ENCODE measurements around the gene KIF3A. TPM values are rescaled to one million over a fixed set of nuclear protein-coding genes. Genes with fewer than 3 reads are reported as not detected.

Gene KIF3A
- total RNA-seq, 1 experiment from 2014 or later: 15.2 TPM

- Histone ChIP-seq H3K27ac (no peak overlapping the region), H2AFZ (no peak overlapping the region), H3K36me3 (ENCODE audit: low read depth) (no peaks in the 10 kb centered on the region), H3K4me3 (no peak overlapping the region), H4K20me1 (ENCODE audit: insufficient read depth) (peaks cover 3% of the 10 kb centered on the region; the same call in 1 of the 2 replicates), H3K9me3 (ENCODE audit: insufficient read depth, low read depth) (no peaks in the 10 kb centered on the region), H3K9me2 (ENCODE audit: insufficient read depth) (no peaks in the 10 kb centered on the region), H3K27me3 (ENCODE audit: insufficient read depth, low read depth) (no peaks in the 10 kb centered on the region), H3K4me1 (replicated peaks; ENCODE audit: insufficient read depth) (peaks cover 20% of the 10 kb centered on the region), H3F3A (ENCODE audit: insufficient read depth, low read depth) (no peaks in the 10 kb centered on the region; the same call in 1 of the 2 replicates), H3K4me2 (no peak overlapping the region), H3K79me2 (ENCODE audit: low read depth) (peaks cover 25% of the 10 kb centered on the region)
- ChIA-PET POLR2A (ENCODE audit: unreplicated experiment) (no interaction called here), CTCF (no interaction called here)
- no TSS peak for BruUV-seq (replicated peaks)
- intact Hi-C loops (cut with micrococcal nuclease; ENCODE audit: unreplicated experiment): loop anchor here (10.0 kb wide), 1 partner anchor 354 kb away; no protein-coding TSS in a partner anchor
- TF ChIP-seq EZH2 (IDR thresholded peaks at IDR 0.05; ENCODE audit: low read depth): no peak
- no peak for DNase-seq
Measured at GRCh38 chr5:132739232-132739631, 1.9 kb upstream of the KIF3A start.

- no peaks in the 10 kb centered on the region for H3K9me2 ChIP-seq (ENCODE audit: insufficient read depth)
- POLR2A ChIA-PET (ENCODE audit: unreplicated experiment): interaction anchor here (0.6 to 0.7 kb wide), 3 partner anchors 37 to 941 kb away, joined by 3 to 4 read pairs (median 3); partner anchors contain the start of gene FNIP1
- no peak for DNase-seq
- TF ChIP-seq, protein P1, sequence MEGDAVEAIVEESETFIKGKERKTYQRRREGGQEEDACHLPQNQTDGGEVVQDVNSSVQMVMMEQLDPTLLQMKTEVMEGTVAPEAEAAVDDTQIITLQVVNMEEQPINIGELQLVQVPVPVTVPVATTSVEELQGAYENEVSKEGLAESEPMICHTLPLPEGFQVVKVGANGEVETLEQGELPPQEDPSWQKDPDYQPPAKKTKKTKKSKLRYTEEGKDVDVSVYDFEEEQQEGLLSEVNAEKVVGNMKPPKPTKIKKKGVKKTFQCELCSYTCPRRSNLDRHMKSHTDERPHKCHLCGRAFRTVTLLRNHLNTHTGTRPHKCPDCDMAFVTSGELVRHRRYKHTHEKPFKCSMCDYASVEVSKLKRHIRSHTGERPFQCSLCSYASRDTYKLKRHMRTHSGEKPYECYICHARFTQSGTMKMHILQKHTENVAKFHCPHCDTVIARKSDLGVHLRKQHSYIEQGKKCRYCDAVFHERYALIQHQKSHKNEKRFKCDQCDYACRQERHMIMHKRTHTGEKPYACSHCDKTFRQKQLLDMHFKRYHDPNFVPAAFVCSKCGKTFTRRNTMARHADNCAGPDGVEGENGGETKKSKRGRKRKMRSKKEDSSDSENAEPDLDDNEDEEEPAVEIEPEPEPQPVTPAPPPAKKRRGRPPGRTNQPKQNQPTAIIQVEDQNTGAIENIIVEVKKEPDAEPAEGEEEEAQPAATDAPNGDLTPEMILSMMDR (conservative IDR thresholded peaks at IDR 0.05): no peak
- no peak for TF ChIP-seq EZH2 (IDR thresholded peaks at IDR 0.05; ENCODE audit: low read depth)
- H3K4me2 ChIP-seq: peak overlapping the region; percentile 98
- BruUV-seq (replicated peaks): no TSS peak
- H4K20me1 ChIP-seq (ENCODE audit: insufficient read depth): peaks cover 3% of the 10 kb centered on the region; the same call in 1 of the 2 replicates
- no peak overlapping the region for H3K27ac ChIP-seq
- H3K4me1 ChIP-seq (replicated peaks; ENCODE audit: insufficient read depth): peaks cover 20% of the 10 kb centered on the region
- H3F3A ChIP-seq (ENCODE audit: insufficient read depth, low read depth): no peaks in the 10 kb centered on the region; the same call in 1 of the 2 replicates
- intact Hi-C loops (cut with micrococcal nuclease; ENCODE audit: unreplicated experiment): loop anchor here (10.0 kb wide), 1 partner anchor 353 kb away; no protein-coding TSS in a partner anchor
- H3K79me2 ChIP-seq (ENCODE audit: low read depth): peaks cover 31% of the 10 kb centered on the region
- H3K9me3 ChIP-seq (ENCODE audit: insufficient read depth, low read depth): no peaks in the 10 kb centered on the region
- no peaks in the 10 kb centered on the region for H3K36me3 ChIP-seq (ENCODE audit: low read depth)
- H3K4me3 ChIP-seq: peak overlapping the region; percentile 91
- CTCF ChIA-PET: no interaction called here
- no peaks in the 10 kb centered on the region for H3K27me3 ChIP-seq (ENCODE audit: insufficient read depth, low read depth)
- H2AFZ ChIP-seq: peak overlapping the region; percentile 99
Measured at GRCh38 chr5:132737982-132738681, 786 bp upstream of the KIF3A start.

DNA sequence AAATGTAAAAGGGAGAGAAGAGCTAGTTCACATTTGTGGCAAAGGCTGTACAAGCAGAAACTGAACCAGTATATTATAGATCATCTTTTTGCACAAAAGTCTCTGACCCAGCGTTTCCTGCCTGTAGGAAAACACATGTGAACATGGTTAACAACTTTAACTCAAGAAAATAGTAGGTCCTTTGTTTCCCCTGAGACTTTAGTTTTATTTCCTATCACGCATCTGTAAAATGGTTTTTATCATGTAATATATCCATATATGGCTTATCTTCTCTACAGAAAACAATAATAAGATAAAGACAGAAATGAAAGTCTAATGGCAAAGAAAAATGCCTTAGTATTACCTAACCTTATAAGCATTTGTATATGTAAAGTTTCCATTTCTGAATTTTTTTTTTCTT is 2.7 kb downstream of the KIF3A start:
- Histone ChIP-seq H3K4me3 (no peak overlapping the region), H3K36me3 (ENCODE audit: low read depth) (no peaks in the 10 kb centered on the region), H3K27me3 (ENCODE audit: insufficient read depth, low read depth) (no peaks in the 10 kb centered on the region), H4K20me1 (ENCODE audit: insufficient read depth) (peaks cover 3% of the 10 kb centered on the region; the same call in 1 of the 2 replicates), H3K9me3 (ENCODE audit: insufficient read depth, low read depth) (no peaks in the 10 kb centered on the region), H3F3A (ENCODE audit: insufficient read depth, low read depth) (no peaks in the 10 kb centered on the region; the same call in 1 of the 2 replicates), H3K4me2 (no peak overlapping the region), H3K9me2 (ENCODE audit: insufficient read depth) (no peaks in the 10 kb centered on the region), H3K4me1 (replicated peaks; ENCODE audit: insufficient read depth) (peaks cover 20% of the 10 kb centered on the region), H2AFZ (no peak overlapping the region), H3K27ac (no peak overlapping the region), H3K79me2 (ENCODE audit: low read depth) (peaks cover 31% of the 10 kb centered on the region)
- no TSS peak for BruUV-seq (replicated peaks)
- no peak for DNase-seq
- TF ChIP-seq EZH2 (IDR thresholded peaks at IDR 0.05; ENCODE audit: low read depth): no peak
- TF ChIP-seq, protein P1 (conservative IDR thresholded peaks at IDR 0.05): no peak
- intact Hi-C loops (cut with micrococcal nuclease; ENCODE audit: unreplicated experiment): loop anchor here (10.0 kb wide), 1 partner anchor 350 kb away; no protein-coding TSS in a partner anchor
- CTCF ChIA-PET: no interaction called here
- POLR2A ChIA-PET (ENCODE audit: unreplicated experiment): interaction anchor here (0.6 kb wide), 1 partner anchor 446 kb away, joined by 3 read pairs; no protein-coding TSS in a partner anchor

Measured in PC-9 (cell line).